GM19238 (cell line): ENCODE data around the gene KDM2B.
"Not testable (repeated sequence)": the region's sequence is repeated elsewhere in the genome, so short reads cannot be mapped to it uniquely, and the experiment has no call there.

Source experiments
- DNase-seq: peaks from one replicate; pipeline ENCODE4 v3.0.0; 2011; ENCODE audit warnings: low spot score; ENCODE audit not compliant: insufficient read length

Gene KDM2B

GRCh38 chr12:121505513-121505912 lies 75.3 kb downstream of the KDM2B start:
- DNase-seq, result no peak

GRCh38 chr12:121504505-121504904 lies 76.3 kb downstream of the KDM2B start:
- DNase-seq, result no peak

- no peak for DNase-seq
Observed at GRCh38 chr12:121503395-121503794, 77.4 kb downstream of the KDM2B start.

- DNase-seq, result no peak
Observed at GRCh38 chr12:121501946-121502345, 78.9 kb downstream of the KDM2B start.

GRCh38 chr12:121499929-121500793 lies 80.7 kb downstream of the KDM2B start:
- peak; percentile 75 for DNase-seq

- DNase-seq, result no peak
Observed at GRCh38 chr12:121495746-121496145, 85.1 kb downstream of the KDM2B start.

GRCh38 chr12:121494093-121494787 lies 86.6 kb downstream of the KDM2B start:
- DNase-seq, result peak; percentile 48

- no peak for DNase-seq
Observed at GRCh38 chr12:121490401-121491281, 90.2 kb downstream of the KDM2B start.

- no peak for DNase-seq
Observed at GRCh38 chr12:121489874-121490273, 90.9 kb downstream of the KDM2B start.

- DNase-seq, result no peak
Observed at GRCh38 chr12:121484967-121485366, 95.9 kb downstream of the KDM2B start.

GRCh38 chr12:121484564-121484963 lies 96.3 kb downstream of the KDM2B start:
- not testable (repeated sequence) for DNase-seq

- DNase-seq, result no peak
Observed at GRCh38 chr12:121483949-121484348, 96.9 kb downstream of the KDM2B start.

GRCh38 chr12:121476477-121476876 lies 104.3 kb downstream of the KDM2B start:
- DNase-seq, result no peak

- DNase-seq, result no peak
Observed at GRCh38 chr12:121475279-121475678, 105.5 kb downstream of the KDM2B start.

GRCh38 chr12:121472150-121472905 lies 108.5 kb downstream of the KDM2B start:
- no peak for DNase-seq

GRCh38 chr12:121470751-121471150 lies 110.1 kb downstream of the KDM2B start:
- DNase-seq, result no peak

- DNase-seq, result no peak
Observed at GRCh38 chr12:121468499-121468801, 112.4 kb downstream of the KDM2B start.

GRCh38 chr12:121467638-121468498 lies 113.0 kb downstream of the KDM2B start:
- DNase-seq, result no peak

- peak; percentile 92 for DNase-seq
Observed at GRCh38 chr12:121466794-121467637, 113.8 kb downstream of the KDM2B start.
